GM04504 (cell line): ENCODE results near the gene LUZP1.
A peak's percentile ranks its signal among the peaks of the same experiment; 100 is the strongest.

Experiments used
- DNase-seq: peaks from one replicate; pipeline ENCODE4 v3.0.0-alpha.2; 2012; ENCODE audit warnings: low read depth

The LUZP1 gene

GRCh38 chr1:23188434-23188884 is 19.8 kb upstream of the LUZP1 start:
- DNase-seq, result no peak

- no peak for DNase-seq
Measured at GRCh38 chr1:23187637-23188036, 19.0 kb upstream of the LUZP1 start.

GRCh38 chr1:23185381-23185780 is 16.7 kb upstream of the LUZP1 start:
- no peak for DNase-seq

GRCh38 chr1:23184212-23184934 is 15.7 kb upstream of the LUZP1 start:
- DNase-seq, result no peak

GRCh38 chr1:23179862-23180261 is 11.2 kb upstream of the LUZP1 start:
- no peak for DNase-seq

- DNase-seq, result no peak
Measured at GRCh38 chr1:23178950-23179349, 10.3 kb upstream of the LUZP1 start.

GRCh38 chr1:23178414-23178813 is 9.8 kb upstream of the LUZP1 start:
- DNase-seq, result no peak

GRCh38 chr1:23177438-23178380 is 9.1 kb upstream of the LUZP1 start:
- DNase-seq, result no peak

- DNase-seq, result no peak
Measured at GRCh38 chr1:23177031-23177430, 8.4 kb upstream of the LUZP1 start.

GRCh38 chr1:23174426-23175110 is 5.9 kb upstream of the LUZP1 start:
- DNase-seq, result no peak

GRCh38 chr1:23171181-23171755 is 2.6 kb upstream of the LUZP1 start:
- no peak for DNase-seq

- peak; percentile 86 for DNase-seq
Measured at GRCh38 chr1:23169727-23170335, 1.2 kb upstream of the LUZP1 start.

GRCh38 chr1:23169195-23169575 is 529 bp upstream of the LUZP1 start:
- DNase-seq, result no peak

- DNase-seq, result no peak
Measured at GRCh38 chr1:23168079-23168444, 594 bp downstream of the LUZP1 start.

- no peak for DNase-seq
Measured at GRCh38 chr1:23167353-23168078, 1.1 kb downstream of the LUZP1 start.

GRCh38 chr1:23166854-23167253 is 1.8 kb downstream of the LUZP1 start:
- DNase-seq, result no peak

- no peak for DNase-seq
Measured at GRCh38 chr1:23163395-23163794, 5.3 kb downstream of the LUZP1 start.

GRCh38 chr1:23159963-23160877 is 8.4 kb downstream of the LUZP1 start:
- no peak for DNase-seq

- DNase-seq, result no peak
Measured at GRCh38 chr1:23156940-23157339, 11.7 kb downstream of the LUZP1 start.
